ENCODE results near the gene NDUFB5.

NDUFB5 gene

GRCh38 chr3:179604321-179605078, at the start of gene NDUFB5, which contains the start of gene MRPL47:
Gene NDUFB5 (plus strand): TSS chr3:179604794. CDS start chr3:179604816, 22 bp downstream.
Gene MRPL47 (minus strand): TSS chr3:179604638. CDS start chr3:179604624, 14 bp downstream.
- DNase-seq, result peak; percentile 97

- peak; percentile 76 for DNase-seq
Measured at GRCh38 chr3:179558742-179559364, 45.7 kb upstream of the NDUFB5 start.

- DNase-seq, result no peak
Measured at GRCh38 chr3:179560791-179561190, 43.8 kb upstream of the NDUFB5 start.

- peak; percentile 99 for DNase-seq
Measured at GRCh38 chr3:179562591-179563270, 41.9 kb upstream of the NDUFB5 start, which contains the start of gene ACTL6A. Gene ACTL6A (plus strand): TSS chr3:179562926. CDS start chr3:179563093, 167 bp downstream.

GRCh38 chr3:179563271-179563783, 41.3 kb upstream of the NDUFB5 start:
- peak; percentile 83 for DNase-seq

GRCh38 chr3:179565496-179565895, 39.1 kb upstream of the NDUFB5 start:
- no peak for DNase-seq

GRCh38 chr3:179580992-179581391, 23.6 kb upstream of the NDUFB5 start:
- no peak for DNase-seq

- DNase-seq, result peak; percentile 54
Measured at GRCh38 chr3:179589143-179589542, 15.5 kb upstream of the NDUFB5 start.

- no peak for DNase-seq
Measured at GRCh38 chr3:179590669-179591068, 13.9 kb upstream of the NDUFB5 start.

- no peak for DNase-seq
Measured at GRCh38 chr3:179591313-179591712, 13.3 kb upstream of the NDUFB5 start.

- DNase-seq, result no peak
Measured at GRCh38 chr3:179599531-179599930, 5.1 kb upstream of the NDUFB5 start.

- DNase-seq, result peak; percentile 45
Measured at GRCh38 chr3:179603321-179603720, 1.3 kb upstream of the NDUFB5 start.

GRCh38 chr3:179603831-179604230, 763 bp upstream of the NDUFB5 start:
- no peak for DNase-seq

GRCh38 chr3:179606534-179607085, 2.0 kb downstream of the NDUFB5 start:
- DNase-seq, result peak; percentile 16

GRCh38 chr3:179608931-179609720, 4.5 kb downstream of the NDUFB5 start:
- DNase-seq, result peak; percentile 65

GRCh38 chr3:179610066-179610465, 5.5 kb downstream of the NDUFB5 start:
- no peak for DNase-seq

GRCh38 chr3:179613807-179614206, 9.2 kb downstream of the NDUFB5 start:
- no peak for DNase-seq

- DNase-seq, result peak; percentile 52
Measured at GRCh38 chr3:179615458-179616173, 11.0 kb downstream of the NDUFB5 start.

- no peak for DNase-seq
Measured at GRCh38 chr3:179622023-179622422, 17.4 kb downstream of the NDUFB5 start.

GRCh38 chr3:179624451-179624850, 19.9 kb downstream of the NDUFB5 start:
- DNase-seq, result no peak

GRCh38 chr3:179630753-179631451, 26.3 kb downstream of the NDUFB5 start:
- peak; percentile 19 for DNase-seq
